HL-60 (cell line): ENCODE data around the gene ARFIP2.

ENCODE experiments used
- DNase-seq, 2 experiments: peaks; one replicate each; pipeline ENCODE4 v3.0.0-alpha.2; 2010 to 2020; ENCODE audit warnings: low read depth in 1 of 2, low spot score in 1 of 2
- H3K27ac ChIP-seq: fragments of 250-450 bp; sonication (Bioruptor Pico); replicated peaks from 2 replicates; pipeline ENCODE4 v1.5.1; 2020; ENCODE audit warnings: mild to moderate bottlenecking, moderate library complexity
- H3K27me3 ChIP-seq: fragments of 250-450 bp; sonication (Bioruptor Pico); 2 replicates; pipeline ENCODE4 v1.5.1; 2021; ENCODE audit warnings: mild to moderate bottlenecking, moderate library complexity; ENCODE audit not compliant: insufficient read depth, poor library complexity, severe bottlenecking
- H3K4me3 ChIP-seq: replicated peaks from 2 replicates; pipeline ENCODE4 v1.5.1; 2011; ENCODE audit warnings: mild to moderate bottlenecking, control low read depth, low read length; ENCODE audit not compliant: insufficient read depth
- GABPA ChIP-seq: IDR thresholded peaks from 2 replicates; pipeline ENCODE4 v1.6.1; 2012; ENCODE audit warnings: low read depth
- POLR2AphosphoS5 ChIP-seq: IDR thresholded peaks from 2 replicates; pipeline ENCODE4 v1.6.1; 2012; ENCODE audit warnings: low read depth
- SPI1 ChIP-seq: IDR thresholded peaks from 2 replicates; pipeline ENCODE4 v1.6.1; 2012; ENCODE audit warnings: low read depth, mild to moderate bottlenecking, borderline replicate concordance
- TF ChIP-seq, protein P1 (sequence below): IDR thresholded peaks from 2 replicates; pipeline ENCODE4 v1.6.1; 2012; ENCODE audit warnings: low read depth; ENCODE audit not compliant: insufficient replicate concordance
- TF ChIP-seq, protein P2 (sequence below): IDR thresholded peaks from one replicate; pipeline ENCODE4 v1.5.1; 2011; ENCODE audit warnings: low read length, control low read depth, inconsistent platforms; ENCODE audit not compliant: insufficient read depth

Gene ARFIP2

DNA sequence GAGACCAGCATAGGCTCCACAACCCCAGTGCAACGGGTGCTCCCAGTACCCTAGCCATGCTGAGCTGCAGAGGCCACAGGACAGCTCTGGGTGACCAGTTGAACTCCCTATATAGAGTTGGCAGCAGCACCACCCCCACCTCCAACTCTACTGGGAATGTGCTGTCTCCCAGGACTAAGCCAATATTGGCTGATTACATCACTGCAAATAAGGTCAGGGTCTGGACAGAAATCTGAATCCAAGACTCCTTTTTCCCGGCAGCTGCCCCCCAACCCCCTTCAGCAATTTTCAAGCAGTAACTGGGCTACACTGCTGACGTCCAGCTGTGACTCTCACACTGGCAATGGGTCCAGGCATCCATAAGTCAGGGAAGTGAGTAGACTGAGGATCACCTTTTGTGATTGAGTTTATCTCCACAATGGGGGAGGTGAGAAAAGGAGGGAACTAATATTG lies 40.2 kb downstream of the ARFIP2 start, which contains the start of gene HPX:
Gene HPX (minus strand): TSS at position 82 of the 453 bp plus-strand sequence. CDS start 24 bp downstream, at position 58.
- no peak for DNase-seq
- H3K4me3 ChIP-seq, result no peak within 1 kb of the TSS
- H3K27me3 ChIP-seq, result no peaks in the 10 kb centered on the region
- TF ChIP-seq, protein P1, sequence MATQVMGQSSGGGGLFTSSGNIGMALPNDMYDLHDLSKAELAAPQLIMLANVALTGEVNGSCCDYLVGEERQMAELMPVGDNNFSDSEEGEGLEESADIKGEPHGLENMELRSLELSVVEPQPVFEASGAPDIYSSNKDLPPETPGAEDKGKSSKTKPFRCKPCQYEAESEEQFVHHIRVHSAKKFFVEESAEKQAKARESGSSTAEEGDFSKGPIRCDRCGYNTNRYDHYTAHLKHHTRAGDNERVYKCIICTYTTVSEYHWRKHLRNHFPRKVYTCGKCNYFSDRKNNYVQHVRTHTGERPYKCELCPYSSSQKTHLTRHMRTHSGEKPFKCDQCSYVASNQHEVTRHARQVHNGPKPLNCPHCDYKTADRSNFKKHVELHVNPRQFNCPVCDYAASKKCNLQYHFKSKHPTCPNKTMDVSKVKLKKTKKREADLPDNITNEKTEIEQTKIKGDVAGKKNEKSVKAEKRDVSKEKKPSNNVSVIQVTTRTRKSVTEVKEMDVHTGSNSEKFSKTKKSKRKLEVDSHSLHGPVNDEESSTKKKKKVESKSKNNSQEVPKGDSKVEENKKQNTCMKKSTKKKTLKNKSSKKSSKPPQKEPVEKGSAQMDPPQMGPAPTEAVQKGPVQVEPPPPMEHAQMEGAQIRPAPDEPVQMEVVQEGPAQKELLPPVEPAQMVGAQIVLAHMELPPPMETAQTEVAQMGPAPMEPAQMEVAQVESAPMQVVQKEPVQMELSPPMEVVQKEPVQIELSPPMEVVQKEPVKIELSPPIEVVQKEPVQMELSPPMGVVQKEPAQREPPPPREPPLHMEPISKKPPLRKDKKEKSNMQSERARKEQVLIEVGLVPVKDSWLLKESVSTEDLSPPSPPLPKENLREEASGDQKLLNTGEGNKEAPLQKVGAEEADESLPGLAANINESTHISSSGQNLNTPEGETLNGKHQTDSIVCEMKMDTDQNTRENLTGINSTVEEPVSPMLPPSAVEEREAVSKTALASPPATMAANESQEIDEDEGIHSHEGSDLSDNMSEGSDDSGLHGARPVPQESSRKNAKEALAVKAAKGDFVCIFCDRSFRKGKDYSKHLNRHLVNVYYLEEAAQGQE, result no peak
- TF ChIP-seq, protein P2, sequence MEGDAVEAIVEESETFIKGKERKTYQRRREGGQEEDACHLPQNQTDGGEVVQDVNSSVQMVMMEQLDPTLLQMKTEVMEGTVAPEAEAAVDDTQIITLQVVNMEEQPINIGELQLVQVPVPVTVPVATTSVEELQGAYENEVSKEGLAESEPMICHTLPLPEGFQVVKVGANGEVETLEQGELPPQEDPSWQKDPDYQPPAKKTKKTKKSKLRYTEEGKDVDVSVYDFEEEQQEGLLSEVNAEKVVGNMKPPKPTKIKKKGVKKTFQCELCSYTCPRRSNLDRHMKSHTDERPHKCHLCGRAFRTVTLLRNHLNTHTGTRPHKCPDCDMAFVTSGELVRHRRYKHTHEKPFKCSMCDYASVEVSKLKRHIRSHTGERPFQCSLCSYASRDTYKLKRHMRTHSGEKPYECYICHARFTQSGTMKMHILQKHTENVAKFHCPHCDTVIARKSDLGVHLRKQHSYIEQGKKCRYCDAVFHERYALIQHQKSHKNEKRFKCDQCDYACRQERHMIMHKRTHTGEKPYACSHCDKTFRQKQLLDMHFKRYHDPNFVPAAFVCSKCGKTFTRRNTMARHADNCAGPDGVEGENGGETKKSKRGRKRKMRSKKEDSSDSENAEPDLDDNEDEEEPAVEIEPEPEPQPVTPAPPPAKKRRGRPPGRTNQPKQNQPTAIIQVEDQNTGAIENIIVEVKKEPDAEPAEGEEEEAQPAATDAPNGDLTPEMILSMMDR, result no peak
- TF ChIP-seq SPI1, result no peak
- no peak for TF ChIP-seq GABPA
- TF ChIP-seq POLR2AphosphoS5, result no peak
- no peak within 1 kb of the TSS for H3K27ac ChIP-seq

DNA sequence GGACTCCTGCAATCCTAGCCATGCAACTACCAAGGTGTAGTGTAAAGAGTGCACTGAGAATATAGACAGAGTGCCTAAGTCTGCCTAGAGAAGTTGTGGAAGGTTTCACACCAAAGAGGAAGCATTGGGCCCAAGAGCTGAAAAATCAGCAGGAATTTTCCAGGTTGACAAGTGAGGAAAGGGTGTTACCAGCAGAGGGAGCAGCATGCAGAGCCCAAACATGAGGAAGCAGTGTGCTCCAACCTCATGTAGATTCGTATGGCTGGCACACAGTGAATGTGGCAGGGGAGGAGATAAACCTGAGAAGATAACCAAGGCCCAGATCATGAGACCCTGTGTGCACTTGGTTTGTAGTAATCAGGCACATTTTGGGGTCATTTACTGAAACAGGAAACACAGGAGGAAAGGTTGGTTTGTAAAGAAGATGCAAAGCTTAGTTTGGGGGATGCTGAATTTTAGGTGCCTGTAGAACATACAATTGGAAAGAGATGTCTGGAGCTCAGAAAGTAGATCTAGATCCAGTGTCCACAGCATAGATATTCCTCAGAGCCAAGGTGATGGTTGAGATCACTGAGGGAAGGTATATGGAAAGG lies 42.1 kb downstream of the ARFIP2 start:
- no peak for TF ChIP-seq POLR2AphosphoS5
- peak; percentile 17; the same call in 1 of the 2 replicates for TF ChIP-seq SPI1
- TF ChIP-seq, protein P2, result peak; percentile 51
- TF ChIP-seq, protein P1, result no peak
- TF ChIP-seq GABPA, result no peak
- no peak overlapping the region for H3K27ac ChIP-seq
- H3K4me3 ChIP-seq, result no peak overlapping the region
- H3K27me3 ChIP-seq, result no peaks in the 10 kb centered on the region
- DNase-seq, result peak; percentile 52 to 72

DNA sequence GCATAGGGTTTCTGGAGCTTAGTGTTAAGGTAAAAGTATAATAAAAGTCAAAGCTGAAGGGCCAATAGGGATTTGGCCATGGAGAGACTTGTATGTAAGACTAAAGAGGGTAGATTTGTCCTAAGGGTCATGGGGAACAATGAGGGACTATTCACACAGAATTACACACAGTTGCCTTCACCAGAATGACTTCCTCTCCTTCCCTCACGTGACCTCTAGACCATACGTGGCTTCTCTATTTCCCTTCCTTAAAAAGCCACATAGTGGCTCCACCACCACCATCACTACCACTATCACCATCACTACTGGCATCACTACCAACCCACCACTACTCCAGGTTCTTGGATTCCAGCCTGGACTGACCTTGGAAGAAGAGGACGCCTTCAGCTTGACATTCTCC lies 43.1 kb downstream of the ARFIP2 start:
- H3K27ac ChIP-seq, result no peak overlapping the region

DNA sequence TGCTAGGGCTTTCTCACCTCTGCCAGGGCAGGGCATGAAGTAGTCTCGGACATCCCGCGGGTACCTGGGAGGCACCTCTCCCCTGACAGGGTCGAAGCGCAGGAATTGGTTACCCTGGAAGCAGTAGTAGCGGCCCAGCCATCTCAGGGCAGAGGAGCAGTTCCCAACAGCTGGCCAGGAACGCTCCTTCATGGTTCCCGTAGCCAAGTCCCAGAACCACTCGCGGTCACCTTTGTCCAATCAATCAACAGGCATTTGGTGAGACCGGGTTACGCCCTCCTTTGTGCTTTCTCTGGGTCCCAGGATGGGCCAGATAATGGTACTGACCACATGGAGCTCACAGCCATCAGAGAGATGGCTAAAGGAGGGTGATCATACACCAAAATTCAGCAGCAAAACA lies 43.7 kb downstream of the ARFIP2 start:
- Histone ChIP-seq H3K27ac (no peak overlapping the region), H3K27me3 (no peaks in the 10 kb centered on the region), H3K4me3 (no peak overlapping the region)
- no peak for DNase-seq
- TF ChIP-seq SPI1, result no peak
- TF ChIP-seq, protein P2, result no peak
- TF ChIP-seq POLR2AphosphoS5, result no peak
- TF ChIP-seq, protein P1, result no peak
- no peak for TF ChIP-seq GABPA

More for the DNA sequence above, 43.1 kb downstream of the ARFIP2 start:
- H3K27me3 ChIP-seq, result no peaks in the 10 kb centered on the region
- no peak overlapping the region for H3K4me3 ChIP-seq
- no peak for TF ChIP-seq POLR2AphosphoS5
- TF ChIP-seq SPI1, result peak; percentile 92
- DNase-seq, result peak in 1 of 2 experiments; percentile 68
